NCI-H1436 (cell line): Measurements from ENCODE around the gene CCNE1.
"Not testable (repeated sequence)": the region's sequence is repeated elsewhere in the genome, so short reads cannot be mapped to it uniquely, and the experiment has no call there.

Source experiments
- DNase-seq: peaks from one replicate; lab custom pipeline; 2025; lab: John Stamatoyannopoulos, UW

The CCNE1 gene

GRCh38 chr19:29815231-29815630 lies 3.4 kb downstream of the CCNE1 start:
- no peak for DNase-seq

DNA sequence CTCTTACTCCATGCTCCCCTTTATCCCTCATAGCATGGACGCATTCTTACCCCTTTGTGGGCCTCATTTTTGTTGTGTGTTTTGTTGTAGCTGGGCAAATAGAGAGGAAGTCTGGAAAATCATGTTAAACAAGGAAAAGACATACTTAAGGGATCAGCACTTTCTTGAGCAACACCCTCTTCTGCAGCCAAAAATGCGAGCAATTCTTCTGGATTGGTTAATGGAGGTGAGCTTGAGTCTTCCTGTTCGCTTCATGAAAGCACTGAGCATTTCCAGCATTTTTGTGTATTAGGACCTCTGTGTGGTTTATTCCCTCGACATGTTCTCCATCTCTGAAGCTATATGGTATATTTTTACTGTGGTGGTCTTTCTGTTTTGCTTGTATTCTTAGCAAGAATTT lies 5.5 kb downstream of the CCNE1 start:
- no peak for DNase-seq

DNA sequence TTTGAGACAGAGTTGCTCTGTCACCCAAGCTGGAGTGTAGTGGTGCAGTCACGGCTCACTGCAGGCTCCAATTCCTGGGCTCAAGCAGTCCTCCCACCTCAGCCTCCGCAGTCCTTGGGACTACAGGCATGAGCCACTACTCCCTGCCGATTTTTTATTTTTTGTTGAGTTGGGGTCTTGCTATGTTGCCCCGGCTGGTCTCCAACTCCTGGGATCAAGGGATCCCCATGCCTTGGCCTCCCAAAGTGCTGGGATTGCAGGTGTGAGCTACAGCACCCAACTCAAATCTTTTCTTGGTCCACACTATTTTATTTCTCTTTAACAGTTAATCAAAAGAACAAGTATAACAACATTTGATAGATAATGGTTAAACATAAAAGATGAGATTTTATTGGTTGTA lies 7.5 kb downstream of the CCNE1 start:
- DNase-seq: no peak

- no peak for DNase-seq
Observed at GRCh38 chr19:29819986-29820385, 8.2 kb downstream of the CCNE1 start.

DNA sequence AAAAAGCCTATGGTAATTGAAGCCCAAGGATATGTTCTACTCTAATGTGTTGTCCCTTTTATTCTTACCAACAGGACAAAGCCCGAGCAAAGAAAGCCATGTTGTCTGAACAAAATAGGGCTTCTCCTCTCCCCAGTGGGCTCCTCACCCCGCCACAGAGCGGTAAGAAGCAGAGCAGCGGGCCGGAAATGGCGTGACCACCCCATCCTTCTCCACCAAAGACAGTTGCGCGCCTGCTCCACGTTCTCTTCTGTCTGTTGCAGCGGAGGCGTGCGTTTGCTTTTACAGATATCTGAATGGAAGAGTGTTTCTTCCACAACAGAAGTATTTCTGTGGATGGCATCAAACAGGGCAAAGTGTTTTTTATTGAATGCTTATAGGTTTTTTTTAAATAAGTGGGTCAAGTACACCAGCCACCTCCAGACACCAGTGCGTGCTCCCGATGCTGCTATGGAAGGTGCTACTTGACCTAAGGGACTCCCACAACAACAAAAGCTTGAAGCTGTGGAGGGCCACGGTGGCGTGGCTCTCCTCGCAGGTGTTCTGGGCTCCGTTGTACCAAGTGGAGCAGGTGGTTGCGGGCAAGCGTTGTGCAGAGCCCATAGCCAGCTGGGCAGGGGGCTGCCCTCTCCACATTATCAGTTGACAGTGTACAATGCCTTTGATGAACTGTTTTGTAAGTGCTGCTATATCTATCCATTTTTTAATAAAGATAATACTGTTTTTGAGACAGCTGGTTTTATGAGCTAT lies 12.0 kb downstream of the CCNE1 start:
- no peak for DNase-seq

- DNase-seq: not testable (repeated sequence)
Observed at GRCh38 chr19:29825263-29825662, 13.5 kb downstream of the CCNE1 start.

GRCh38 chr19:29831041-29831548 lies 19.3 kb downstream of the CCNE1 start:
- no peak for DNase-seq

- DNase-seq: no peak
Observed at GRCh38 chr19:29831686-29832085, 19.9 kb downstream of the CCNE1 start.

DNA sequence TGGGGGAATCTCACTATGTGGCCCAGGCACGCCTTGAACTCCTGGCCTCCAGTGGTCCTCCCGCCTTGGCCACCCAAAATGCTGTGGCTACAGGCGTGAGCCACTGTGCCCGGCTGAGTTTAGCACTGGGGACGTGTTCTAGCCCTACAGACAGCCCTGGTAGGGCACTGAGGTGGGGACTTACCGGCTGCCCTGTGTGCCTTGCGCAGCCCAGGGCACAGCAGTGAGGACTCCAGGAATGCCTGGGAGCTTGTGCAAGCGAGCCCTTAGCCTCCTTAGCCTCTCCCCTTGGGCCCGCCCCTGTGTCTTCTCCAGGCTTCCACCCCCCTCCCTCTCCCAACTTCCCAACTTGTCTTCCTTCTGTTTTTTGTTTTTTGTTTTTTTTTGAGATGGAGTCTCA lies 21.0 kb downstream of the CCNE1 start:
- no peak for DNase-seq

DNA sequence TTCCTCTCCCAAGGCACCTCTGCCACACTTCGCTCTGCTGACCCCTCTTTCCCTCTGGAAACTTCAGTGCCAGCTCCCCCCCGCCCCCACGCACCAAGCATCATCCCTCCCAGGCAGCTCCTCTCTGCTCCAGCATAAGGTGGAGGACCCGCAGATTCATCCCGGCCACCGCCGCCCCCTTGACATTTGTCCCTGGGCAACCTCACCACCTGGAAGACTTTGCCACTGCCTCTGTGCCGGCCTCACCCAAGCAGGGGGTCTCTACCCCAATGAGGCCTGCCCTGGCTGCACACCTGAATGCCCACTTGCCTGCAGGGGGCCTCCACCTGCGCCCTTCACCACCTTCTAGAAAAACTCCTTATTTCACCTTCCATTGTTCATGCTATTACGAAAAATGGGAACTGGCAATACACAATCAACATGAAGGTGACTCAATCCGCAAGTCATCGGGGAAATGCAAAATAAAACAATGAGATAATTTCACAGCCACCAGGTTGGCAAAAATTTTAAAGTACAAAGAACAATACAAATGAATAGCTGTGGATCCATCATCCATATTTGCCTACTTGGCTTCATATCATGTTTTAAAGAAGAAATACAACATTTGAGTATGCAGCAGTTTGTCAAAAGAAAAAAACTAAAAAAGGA lies 21.9 kb downstream of the CCNE1 start:
- no peak for DNase-seq

- DNase-seq: no peak
Observed at GRCh38 chr19:29834991-29835846, 23.4 kb downstream of the CCNE1 start.

DNA sequence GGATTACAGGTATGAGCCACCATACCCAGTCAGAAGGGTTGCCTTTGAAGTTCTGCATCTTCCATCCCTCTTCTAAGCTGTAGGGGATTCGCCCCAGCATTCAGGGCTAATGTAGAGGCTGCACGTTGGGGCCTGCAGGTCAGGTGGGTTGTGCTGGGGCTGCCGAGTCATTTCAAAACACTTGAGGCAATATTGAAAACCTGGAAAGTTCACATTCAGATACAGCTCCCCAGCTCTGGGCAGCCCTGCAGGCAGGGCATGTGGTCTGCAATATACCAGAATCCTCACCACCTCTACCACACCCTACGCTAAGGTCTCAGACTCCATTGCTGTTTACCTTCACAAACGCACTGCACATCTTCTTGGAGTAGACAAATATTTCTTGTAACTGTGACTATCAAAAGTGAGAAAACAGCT lies 24.6 kb downstream of the CCNE1 start:
- no peak for DNase-seq

DNA sequence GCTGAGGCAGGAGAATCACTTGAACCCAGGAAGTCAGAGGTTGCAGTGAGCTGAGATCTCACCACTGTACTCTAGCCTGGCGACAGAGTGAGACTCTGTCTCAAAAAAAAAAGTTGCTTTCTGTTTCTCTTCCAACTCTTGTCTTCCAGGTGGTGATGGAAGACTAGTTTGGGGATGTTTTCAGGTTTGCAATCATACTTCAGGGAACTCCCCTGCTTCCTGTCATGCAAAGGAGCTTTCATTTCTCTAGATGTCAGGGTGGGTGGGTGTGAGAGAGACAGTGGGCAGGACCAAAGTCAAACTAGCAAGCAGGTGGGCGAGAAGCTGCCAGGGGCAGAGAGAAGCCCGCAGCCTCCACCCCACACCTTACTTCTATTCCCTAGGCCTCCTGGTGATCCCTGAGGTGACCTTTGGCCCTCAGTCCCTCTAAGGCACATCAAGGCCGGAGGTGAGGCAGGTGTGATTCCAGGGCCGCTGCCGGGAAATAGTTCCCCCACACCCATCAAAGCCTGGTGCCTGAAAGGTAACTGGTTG lies 25.7 kb downstream of the CCNE1 start:
- no peak for DNase-seq

DNA sequence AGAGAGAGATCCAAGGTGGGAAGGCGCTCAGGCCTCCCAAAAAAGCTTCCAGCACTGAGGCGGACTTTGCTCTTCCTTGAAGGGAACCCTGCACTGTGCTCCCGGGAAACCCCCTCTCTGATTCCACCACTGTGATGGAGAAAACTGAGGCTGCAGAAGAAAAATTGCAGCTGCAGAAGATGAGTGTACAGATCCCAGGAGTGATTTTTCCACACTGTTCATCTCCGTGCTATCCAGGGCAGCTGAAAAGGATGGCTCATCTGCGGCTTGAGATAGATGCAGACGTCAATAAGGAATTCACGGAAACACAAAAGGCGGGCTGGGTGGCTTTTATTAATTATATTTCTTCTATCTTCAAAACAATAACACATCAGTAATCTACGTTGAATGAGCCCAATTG lies 26.2 kb downstream of the CCNE1 start:
- no peak for DNase-seq

DNA sequence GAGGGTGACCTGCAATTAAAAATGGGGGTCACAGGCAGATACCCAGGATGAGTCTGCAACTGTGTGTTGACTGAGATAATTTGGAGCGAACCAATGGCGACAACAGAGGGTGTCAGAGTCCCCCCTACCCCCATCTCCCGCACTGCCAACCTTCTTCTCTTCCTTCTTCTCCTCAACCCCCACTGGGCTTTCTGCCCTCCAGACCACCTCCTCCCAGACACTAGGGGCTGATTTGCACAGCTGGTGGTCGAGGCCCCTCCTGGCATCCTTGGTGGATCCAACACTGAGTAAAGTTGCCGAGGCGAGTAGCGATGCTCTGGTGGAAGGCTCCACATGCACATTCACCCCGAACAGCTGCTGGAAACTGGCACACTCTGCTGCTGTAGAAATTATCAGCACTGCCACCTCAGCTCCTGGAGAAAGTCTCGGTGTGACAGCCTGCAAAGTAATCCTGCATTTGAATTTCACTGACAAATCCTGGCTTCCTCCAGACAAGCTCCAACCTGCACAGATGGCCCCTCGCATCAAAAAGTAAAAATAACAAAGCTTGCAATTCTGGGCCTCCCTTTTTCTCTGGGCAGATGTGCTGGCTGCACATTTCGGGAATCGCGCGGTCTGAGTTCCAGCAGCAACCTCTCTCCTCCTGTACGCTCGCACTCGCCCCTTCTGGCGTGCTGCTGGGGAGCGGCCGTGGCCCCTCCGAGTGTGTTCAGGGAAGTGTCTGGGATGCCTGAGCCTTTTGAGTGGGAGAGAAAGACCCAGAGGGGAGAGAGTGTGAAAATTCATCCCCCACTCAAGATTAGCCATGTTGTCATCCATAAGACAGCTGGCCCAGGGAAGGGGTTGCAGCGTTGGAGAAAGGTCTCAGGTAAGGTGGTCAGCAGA lies 28.5 kb downstream of the CCNE1 start:
- no peak for DNase-seq

- no peak for DNase-seq
Observed at GRCh38 chr19:29841209-29841558, 29.4 kb downstream of the CCNE1 start.

DNA sequence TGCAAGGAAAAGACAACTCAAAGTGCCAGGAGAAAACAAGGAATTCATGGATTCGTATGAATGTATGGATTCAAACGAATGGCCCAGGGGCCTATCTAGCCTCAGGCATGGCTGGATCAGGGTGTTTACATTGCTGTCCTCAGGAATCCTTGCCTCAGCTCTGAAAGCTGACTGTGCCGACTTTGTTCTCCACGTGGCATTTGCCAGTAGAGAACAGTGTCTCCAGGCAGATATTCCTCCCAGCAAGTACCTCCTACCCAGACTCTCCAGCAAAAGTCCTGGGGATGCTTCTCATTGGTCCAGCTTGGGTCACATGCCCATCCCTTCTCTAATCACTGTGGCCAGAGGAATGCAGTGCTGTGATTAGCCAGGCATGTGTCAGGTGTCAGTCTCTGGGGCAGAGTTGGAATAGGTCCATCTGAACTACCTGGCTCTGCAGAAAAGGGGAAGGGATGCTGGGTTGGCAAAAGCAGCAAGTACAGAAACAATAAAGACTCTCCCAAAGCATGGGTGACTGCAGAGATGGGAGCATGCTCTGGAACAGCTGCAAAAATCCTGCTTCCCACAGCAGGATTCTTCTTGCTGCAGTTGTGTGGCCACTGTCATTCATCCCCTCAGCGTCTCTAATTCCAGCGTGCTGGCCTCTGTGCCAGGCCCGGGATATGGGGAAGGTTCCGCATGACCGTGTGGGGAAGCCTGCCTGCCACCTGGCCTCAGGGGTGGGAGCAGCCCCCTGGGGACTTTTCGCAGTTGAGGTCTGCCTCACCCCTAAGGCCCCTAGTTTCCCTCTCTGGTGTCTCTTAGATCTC lies 30.0 kb downstream of the CCNE1 start:
- DNase-seq: no peak

- DNase-seq: no peak
Observed at GRCh38 chr19:29842471-29843179, 30.8 kb downstream of the CCNE1 start.

DNA sequence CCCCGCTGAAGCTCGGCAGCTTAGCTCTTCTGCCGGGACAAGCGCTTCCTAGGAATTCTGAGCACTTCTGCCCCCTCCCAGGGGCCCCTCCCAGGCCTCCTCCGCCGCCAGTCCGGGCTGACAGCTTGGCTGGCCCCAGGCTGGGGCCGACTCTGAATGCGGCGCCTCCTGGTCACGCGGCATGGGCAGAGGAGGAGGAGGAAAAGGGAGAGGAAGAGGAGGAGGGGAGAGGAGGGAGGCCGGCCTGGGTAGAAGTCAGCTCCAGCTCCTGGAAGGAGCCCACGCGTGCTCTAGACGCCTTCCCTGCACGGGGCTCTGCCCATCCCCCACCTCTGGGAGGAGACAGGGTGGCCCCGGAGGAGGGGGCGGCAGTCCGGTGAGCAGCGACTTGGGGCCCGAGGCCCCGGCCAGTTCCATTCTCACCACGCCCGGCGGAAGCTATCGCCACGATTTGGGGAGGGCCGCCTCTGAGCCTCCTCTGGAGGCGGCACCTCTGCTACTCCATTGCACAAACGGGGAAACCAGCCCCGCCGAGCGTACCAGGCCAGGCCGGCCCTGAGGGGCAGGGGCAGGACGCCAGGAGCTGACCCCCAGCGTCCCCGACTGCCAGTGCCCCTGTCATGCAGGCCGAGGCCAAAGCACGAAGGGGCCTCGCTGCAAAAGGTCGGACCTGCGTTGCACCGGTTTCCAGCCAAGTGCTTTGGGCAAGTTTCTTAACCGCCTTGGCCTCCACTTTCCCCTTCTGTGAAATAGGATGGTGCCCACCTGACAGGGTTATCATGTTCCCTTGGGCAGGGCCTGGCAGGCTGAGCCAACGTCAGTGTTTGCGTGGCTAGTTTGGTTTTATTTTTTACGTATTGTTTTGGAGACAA lies 31.6 kb downstream of the CCNE1 start:
- DNase-seq: no peak
